Mucosa of descending colon (tissue), 3 donors: ENCODE data around the gene GSG1L2. TPM values are rescaled to one million over a fixed set of nuclear protein-coding genes. Genes with fewer than 3 reads are reported as not detected.

Experiments
- ATAC-seq: fragments of 200-7000 bp; cut with Tn5 transposase; one replicate; pipeline ENCODE4 v1.9.1; 2020; ENCODE audit warnings: mild to moderate bottlenecking, moderate library complexity
- DNase-seq, 3 donors: peaks; one replicate each; pipeline ENCODE4 v3.0.0-alpha.2; 2020
- H3K36me3 ChIP-seq: fragments of 200-600 bp; one replicate; pipeline ENCODE4 v1.8.0; 2021; ENCODE audit warnings: low read depth, mild to moderate bottlenecking
- H3K4me1 ChIP-seq: fragments of 200-600 bp; one replicate; pipeline ENCODE4 v1.8.0; 2021; ENCODE audit warnings: low read depth, mild to moderate bottlenecking
- H3K4me3 ChIP-seq: fragments of 200-600 bp; one replicate; pipeline ENCODE4 v1.8.0; 2021; ENCODE audit warnings: mild to moderate bottlenecking
- H3K9me3 ChIP-seq: fragments of 200-600 bp; one replicate; pipeline ENCODE4 v1.8.0; 2021; ENCODE audit warnings: mild to moderate bottlenecking
- intact Hi-C, 2 donors: fragments of 100-400 bp; cut with DNase I in 1 of 2; cut with micrococcal nuclease in 1 of 2; formaldehyde crosslinking; loops; one replicate each; pipeline versions ENCODE4 v1.11.0 to v1.11.1; 2022; cut with DNase I, micrococcal nuclease
- total RNA-seq, 3 donors: library from RNA; stranded (reverse); fragmentation: NEBNext Ultra II Directional in 2 of 3; extraction: Animal tissue kit (Norgen Biotek cat#: 25700) in 2 of 3; gene quantifications; one replicate each; pipeline versions ENCODE4 v1.2.1 to v1.2.4, GENCODE V29; 2021 to 2023
- TF ChIP-seq, protein P1 (sequence below): fragments of 200-600 bp; IDR thresholded peaks from one replicate; pipeline ENCODE4 v1.8.0; 2022; ENCODE audit warnings: antibody characterized with exemption, mild to moderate bottlenecking
- donor health status: DM: no; HTN: no; CAD: no; lungs with moderate emphysema.
- donor health status: DM: no; HTN: no; CAD: no.
- donor health status: DM: no; HTN: yes; CAD: no.

The GSG1L2 gene
- total RNA-seq, 3 donors from 2014 or later, result not detected

DNA sequence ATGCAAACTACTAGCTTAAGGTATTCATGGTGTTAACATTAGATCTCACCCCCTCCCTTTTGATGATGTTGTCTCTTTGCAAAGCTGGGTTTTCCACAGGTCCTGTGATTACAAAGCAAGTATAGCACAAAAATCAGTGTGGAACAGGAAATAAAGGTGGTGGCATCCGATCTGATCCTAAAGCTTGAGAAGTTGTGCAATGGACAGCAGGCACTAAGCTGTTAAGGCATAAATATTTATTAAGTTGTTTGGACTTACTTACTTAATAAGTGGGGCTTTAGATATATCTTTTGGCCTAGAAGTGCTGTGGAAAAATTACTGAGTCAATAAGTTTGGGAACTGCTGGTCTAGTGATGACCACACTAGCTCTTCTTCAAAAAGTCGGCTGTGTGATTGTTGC is 8.8 kb upstream of the GSG1L2 start:
- Histone ChIP-seq H3K36me3 (no peaks in the 10 kb centered on the region), H3K4me1 (no peaks in the 10 kb centered on the region), H3K4me3 (no peak overlapping the region), H3K9me3 (no peaks in the 10 kb centered on the region)
- intact Hi-C loops, result no loop called here
- DNase-seq (no peak), ATAC-seq (no peak)
- TF ChIP-seq, protein P1, sequence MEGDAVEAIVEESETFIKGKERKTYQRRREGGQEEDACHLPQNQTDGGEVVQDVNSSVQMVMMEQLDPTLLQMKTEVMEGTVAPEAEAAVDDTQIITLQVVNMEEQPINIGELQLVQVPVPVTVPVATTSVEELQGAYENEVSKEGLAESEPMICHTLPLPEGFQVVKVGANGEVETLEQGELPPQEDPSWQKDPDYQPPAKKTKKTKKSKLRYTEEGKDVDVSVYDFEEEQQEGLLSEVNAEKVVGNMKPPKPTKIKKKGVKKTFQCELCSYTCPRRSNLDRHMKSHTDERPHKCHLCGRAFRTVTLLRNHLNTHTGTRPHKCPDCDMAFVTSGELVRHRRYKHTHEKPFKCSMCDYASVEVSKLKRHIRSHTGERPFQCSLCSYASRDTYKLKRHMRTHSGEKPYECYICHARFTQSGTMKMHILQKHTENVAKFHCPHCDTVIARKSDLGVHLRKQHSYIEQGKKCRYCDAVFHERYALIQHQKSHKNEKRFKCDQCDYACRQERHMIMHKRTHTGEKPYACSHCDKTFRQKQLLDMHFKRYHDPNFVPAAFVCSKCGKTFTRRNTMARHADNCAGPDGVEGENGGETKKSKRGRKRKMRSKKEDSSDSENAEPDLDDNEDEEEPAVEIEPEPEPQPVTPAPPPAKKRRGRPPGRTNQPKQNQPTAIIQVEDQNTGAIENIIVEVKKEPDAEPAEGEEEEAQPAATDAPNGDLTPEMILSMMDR, result no peak

DNA sequence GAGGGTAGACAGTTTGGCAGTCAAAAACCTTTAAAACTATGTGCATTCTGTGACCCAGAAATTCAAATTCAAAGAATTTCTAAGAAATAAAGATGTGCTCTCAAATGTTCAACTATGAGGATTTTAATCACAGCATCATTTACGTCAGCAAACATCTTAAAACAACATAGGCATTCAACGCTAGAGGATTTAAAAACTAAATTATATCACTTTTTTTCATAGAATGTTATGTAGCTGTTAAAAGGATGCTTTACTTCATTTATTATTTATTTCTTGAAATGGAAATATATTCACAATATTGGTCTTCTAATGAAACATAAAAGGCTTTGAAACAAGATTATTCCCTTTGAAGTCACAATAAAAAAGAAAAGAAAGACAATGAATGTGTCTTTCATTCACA is 7.5 kb upstream of the GSG1L2 start:
- TF ChIP-seq, protein P1, result no peak
- Histone ChIP-seq H3K36me3 (no peaks in the 10 kb centered on the region), H3K4me3 (no peak overlapping the region), H3K4me1 (no peaks in the 10 kb centered on the region), H3K9me3 (no peaks in the 10 kb centered on the region)
- DNase-seq (no peak), ATAC-seq (no peak)
- intact Hi-C loops, result no loop called here

DNA sequence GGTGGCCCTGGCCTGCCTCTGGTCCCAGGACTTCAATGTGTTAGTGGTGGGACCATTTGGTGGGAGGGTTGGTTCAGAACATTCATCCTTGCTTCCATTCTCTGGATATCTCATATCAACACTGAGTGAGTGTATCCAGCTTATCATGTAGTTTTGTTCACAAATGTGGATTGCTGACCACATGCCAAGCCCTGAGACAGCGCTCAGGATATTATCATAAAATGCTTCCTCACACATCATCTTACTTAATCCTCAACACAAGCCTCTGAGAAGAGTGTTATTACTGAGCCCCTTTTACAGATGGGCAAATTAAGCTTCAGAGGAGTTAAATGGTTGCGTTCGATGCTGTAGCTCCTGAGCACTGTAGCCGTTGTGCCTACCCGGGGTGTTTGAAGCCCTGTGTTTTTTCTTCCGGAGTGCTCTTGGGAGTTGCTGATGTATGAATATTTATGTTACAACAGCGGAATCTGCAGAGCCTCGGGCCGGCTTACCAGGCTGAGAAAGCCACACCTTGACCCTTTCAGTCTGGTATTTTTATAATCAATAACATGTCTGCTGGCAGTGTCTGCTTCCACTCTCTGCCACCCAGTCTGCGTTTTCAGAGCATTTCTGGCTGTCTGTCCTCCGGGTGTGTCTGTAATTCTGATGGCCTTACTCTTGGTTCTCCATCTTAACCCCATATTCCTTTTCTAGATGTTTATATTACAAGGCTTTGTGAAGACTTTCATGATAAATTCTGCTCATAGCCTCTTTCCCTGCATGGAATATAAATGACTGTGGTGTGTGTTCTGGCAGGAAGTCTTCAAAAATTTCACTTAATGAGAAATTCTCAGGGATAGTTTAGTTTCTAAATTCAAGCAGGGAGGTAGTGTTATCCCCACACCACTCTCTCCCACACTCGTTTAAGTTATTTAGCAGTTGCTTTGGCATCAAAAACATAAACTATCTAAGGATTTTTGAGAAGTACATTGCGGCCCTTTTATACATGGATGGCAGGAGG is 6.7 kb upstream of the GSG1L2 start:
- ATAC-seq, result no peak
- DNase-seq, result no peak
- intact Hi-C loops, result no loop called here
- H3K36me3 ChIP-seq, result no peaks in the 10 kb centered on the region
- H3K4me1 ChIP-seq, result no peaks in the 10 kb centered on the region
- no peak overlapping the region for H3K4me3 ChIP-seq
- TF ChIP-seq, protein P1, result no peak
- no peaks in the 10 kb centered on the region for H3K9me3 ChIP-seq

DNA sequence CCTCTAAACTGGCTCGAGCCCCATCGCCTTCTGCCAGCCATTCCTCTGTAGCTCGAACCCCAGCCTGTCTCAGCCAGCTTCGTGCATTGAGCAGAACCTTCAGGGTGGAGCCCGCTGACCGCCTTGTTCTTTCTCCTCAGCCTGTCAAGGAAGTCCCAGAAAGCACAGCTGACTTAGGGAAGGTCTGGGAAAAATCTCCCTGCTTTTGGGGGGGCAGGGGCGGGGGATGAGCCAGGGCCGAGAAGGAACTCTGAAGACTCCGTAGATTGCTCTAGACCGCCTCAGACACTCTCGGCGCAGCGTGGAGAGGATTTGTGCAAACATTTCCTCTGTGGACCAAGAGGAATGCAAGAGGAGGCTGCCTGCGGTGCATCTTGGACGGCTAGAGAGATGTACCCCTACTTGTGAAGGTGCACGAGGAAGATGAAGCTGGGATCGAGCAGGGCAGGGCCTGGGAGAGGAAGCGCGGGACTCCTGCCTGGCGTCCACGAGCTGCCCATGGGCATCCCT is 3.8 kb upstream of the GSG1L2 start, which contains the start of gene GLP2R:
GLP2R (plus strand) TSS at position 284 of the 510 bp plus-strand sequence; CDS start at position 424, 140 bp downstream.
- intact Hi-C loops, result no loop called here
- no peaks in the 10 kb centered on the region for H3K36me3 ChIP-seq
- TF ChIP-seq, protein P1, result no peak
- H3K4me3 ChIP-seq, result no peak within 1 kb of the TSS
- DNase-seq (no peak), ATAC-seq (no peak)
- no peaks in the 10 kb centered on the region for H3K9me3 ChIP-seq
- no peaks in the 10 kb centered on the region for H3K4me1 ChIP-seq

DNA sequence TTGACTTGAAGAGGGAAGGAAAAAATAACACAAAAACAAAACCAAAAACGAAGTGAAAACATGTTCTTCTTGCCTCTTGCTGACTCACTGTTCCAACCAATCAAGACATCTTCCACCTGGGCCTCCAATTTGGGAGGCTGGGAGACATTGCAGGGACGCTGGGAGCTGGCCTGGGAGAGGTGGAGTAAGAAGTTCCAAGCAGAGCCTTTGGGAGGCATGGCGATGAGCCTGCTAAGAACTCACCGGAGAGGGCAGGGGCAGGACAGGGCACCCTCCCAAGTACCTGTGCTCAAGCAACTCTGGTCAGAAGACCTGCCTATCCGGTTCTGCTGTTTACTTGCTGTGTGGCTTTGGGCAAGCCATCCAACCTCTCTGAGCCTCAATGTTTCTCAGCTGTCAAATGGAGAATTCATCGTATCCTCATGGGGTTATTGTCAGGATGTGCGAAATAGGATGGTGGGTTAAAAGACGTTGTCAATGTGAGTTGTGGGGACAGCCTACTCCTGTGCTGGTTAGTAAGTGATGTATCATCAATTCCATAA is 3.0 kb upstream of the GSG1L2 start:
- no peak for ATAC-seq
- intact Hi-C loops, result no loop called here

More for the DNA sequence above, 3.0 kb upstream of the GSG1L2 start:
- H3K4me3 ChIP-seq, result no peak overlapping the region
- H3K9me3 ChIP-seq, result no peaks in the 10 kb centered on the region
- H3K36me3 ChIP-seq, result no peaks in the 10 kb centered on the region
- H3K4me1 ChIP-seq, result no peaks in the 10 kb centered on the region
- TF ChIP-seq, protein P1, result no peak
- no peak for DNase-seq
